GM15510 (cell line): Measurements from ENCODE around the gene MYH9.

ENCODE experiments used
- POLR2A ChIP-seq: IDR thresholded peaks from 3 replicates; pipeline ENCODE4 v1.6.1; 2011; ENCODE audit warnings: borderline replicate concordance; ENCODE audit not compliant: insufficient read length; ENCODE audit errors: extremely low read depth

MYH9 gene

GRCh38 chr22:36419912-36420882, 32.4 kb upstream of the MYH9 start:
- no peak for TF ChIP-seq POLR2A

- no peak for TF ChIP-seq POLR2A
Measured at GRCh38 chr22:36419177-36419911, 31.6 kb upstream of the MYH9 start.

GRCh38 chr22:36417281-36417686, 29.5 kb upstream of the MYH9 start:
- no peak for TF ChIP-seq POLR2A

- no peak for TF ChIP-seq POLR2A
Measured at GRCh38 chr22:36415415-36416168, 27.8 kb upstream of the MYH9 start.

- TF ChIP-seq POLR2A: no peak
Measured at GRCh38 chr22:36413022-36413775, 25.4 kb upstream of the MYH9 start.

GRCh38 chr22:36411589-36412258, 24.0 kb upstream of the MYH9 start:
- no peak for TF ChIP-seq POLR2A

GRCh38 chr22:36409911-36410756, 22.4 kb upstream of the MYH9 start:
- no peak for TF ChIP-seq POLR2A

- TF ChIP-seq POLR2A: no peak
Measured at GRCh38 chr22:36409056-36409455, 21.3 kb upstream of the MYH9 start.

GRCh38 chr22:36406721-36407120, 19.0 kb upstream of the MYH9 start:
- TF ChIP-seq POLR2A: no peak

GRCh38 chr22:36405671-36406538, 18.1 kb upstream of the MYH9 start:
- TF ChIP-seq POLR2A: no peak

GRCh38 chr22:36405221-36405661, 17.5 kb upstream of the MYH9 start:
- TF ChIP-seq POLR2A: no peak

- TF ChIP-seq POLR2A: no peak
Measured at GRCh38 chr22:36404446-36404845, 16.7 kb upstream of the MYH9 start.
